GM12892 (cell line): ENCODE results near the gene ANKRD45.
"Not testable (repeated sequence)": the region's sequence is repeated elsewhere in the genome, so short reads cannot be mapped to it uniquely, and the experiment has no call there.

Experiments used
- DNase-seq: peaks from one replicate; pipeline ENCODE4 v3.0.0; 2011; ENCODE audit not compliant: insufficient read length
- FAIRE-seq: peaks from 2 replicates; lab custom pipeline; 2011; peaks lifted over from hg19 to GRCh38; lab: Jason Lieb, UNC
- POLR2A ChIP-seq: IDR thresholded peaks from 2 replicates; pipeline ENCODE4 v1.6.1; 2011; ENCODE audit warnings: low read depth, low read length, control low read depth
- POLR2AphosphoS5 ChIP-seq: IDR thresholded peaks from 2 replicates; pipeline ENCODE4 v1.6.1; 2011; ENCODE audit warnings: low read depth, low read length, control low read depth
- TAF1 ChIP-seq: IDR thresholded peaks from 2 replicates; pipeline ENCODE4 v1.6.1; 2011; ENCODE audit warnings: low read depth, mild to moderate bottlenecking, control low read depth, low read length, borderline replicate concordance

Gene ANKRD45

DNA sequence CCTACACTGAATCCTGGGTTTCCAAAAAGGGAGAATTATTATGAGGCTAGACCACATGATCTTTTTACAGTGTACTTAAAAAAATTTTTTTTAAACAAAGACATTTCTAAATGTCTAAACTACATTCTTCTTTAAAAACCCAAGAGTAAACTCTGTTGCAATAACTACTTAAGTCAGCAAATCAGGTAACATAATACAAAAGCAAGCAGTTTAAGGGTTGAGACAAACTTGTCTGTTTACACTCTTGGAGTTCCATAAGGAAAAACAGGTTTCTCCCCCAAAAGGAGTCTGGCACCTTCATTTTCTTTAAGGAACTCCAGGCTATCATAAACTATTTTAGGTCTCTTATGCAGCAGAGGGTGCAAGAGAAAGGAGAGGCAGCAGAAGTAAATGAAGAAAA, 12.5 kb upstream of the ANKRD45 start:
- no peak for FAIRE-seq

GRCh38 chr1:173680152-173680551, 10.5 kb upstream of the ANKRD45 start:
- not testable (repeated sequence) for FAIRE-seq, DNase-seq

More for the DNA sequence above, 12.5 kb upstream of the ANKRD45 start:
- DNase-seq: no peak
- no peak for TF ChIP-seq TAF1
- no peak for TF ChIP-seq POLR2A
- no peak for TF ChIP-seq POLR2AphosphoS5

DNA sequence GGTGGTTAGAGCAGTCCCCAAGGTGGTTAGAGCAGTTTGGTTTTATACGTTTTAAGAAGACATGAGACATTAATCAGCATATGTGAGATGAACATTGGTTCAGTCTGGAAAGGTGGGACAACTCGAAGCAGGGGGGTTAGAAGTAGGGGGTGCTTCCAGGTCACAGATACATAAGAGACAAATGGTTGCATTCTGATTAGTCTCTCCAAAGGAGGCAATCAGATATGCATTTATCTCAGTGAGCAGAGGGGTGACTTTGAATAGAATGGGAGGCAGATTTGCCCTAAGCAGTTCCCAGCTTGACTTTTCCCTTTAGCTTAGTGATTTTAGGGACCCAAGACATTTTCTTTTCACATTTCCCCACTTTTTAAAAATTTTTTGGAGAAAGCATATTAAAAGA, 4.8 kb upstream of the ANKRD45 start:
- not testable (repeated sequence) for FAIRE-seq, DNase-seq

DNA sequence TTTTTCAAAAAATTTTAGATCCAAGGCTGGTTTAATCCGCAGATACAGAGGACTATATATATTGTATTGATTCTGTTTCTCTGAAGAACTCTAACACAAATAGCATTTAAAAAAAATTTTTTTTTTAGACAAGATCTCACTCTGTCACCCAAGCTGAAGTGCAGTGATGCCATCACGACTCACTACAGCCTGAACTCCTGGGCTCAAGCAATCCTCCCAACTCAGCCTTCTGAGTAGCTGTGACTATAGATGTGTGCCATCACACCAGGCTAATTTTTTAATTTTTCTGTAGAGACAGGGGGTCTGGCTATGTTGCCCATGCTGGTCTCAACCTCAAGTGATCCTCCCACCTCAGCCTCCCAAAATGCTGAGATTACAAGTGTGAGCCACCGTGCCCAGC, 3.0 kb downstream of the ANKRD45 start:
- FAIRE-seq: no peak
- DNase-seq: no peak
- TF ChIP-seq POLR2A (no peak), TAF1 (no peak), POLR2AphosphoS5 (no peak)

GRCh38 chr1:173663159-173663558, 6.5 kb downstream of the ANKRD45 start:
- no peak for DNase-seq
- no peak for FAIRE-seq
- TF ChIP-seq POLR2AphosphoS5 (no peak), TAF1 (no peak), POLR2A (no peak)

GRCh38 chr1:173661763-173662162, 7.9 kb downstream of the ANKRD45 start:
- FAIRE-seq (no peak), DNase-seq (no peak)

DNA sequence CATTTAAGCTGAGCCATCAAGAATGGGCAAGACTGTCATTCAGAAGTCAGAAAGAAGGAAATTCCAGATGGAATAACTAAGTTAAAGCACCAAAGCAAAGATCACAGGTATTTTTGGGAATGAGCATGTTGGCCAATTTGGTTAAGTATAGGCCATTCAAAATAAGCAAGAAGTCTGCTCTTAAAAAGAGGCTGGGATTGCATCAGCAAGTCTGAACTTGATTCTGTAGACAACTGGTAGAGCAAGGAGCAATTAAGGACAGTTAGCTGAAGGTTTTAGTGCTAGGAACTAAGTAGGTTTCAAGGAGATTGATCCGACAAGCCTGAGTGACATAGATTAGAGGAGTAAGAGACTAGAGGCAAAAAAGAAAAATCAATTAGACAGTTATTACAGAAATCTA, 8.4 kb downstream of the ANKRD45 start:
- FAIRE-seq: no peak
- TF ChIP-seq POLR2A: no peak
- no peak for TF ChIP-seq POLR2AphosphoS5
- no peak for TF ChIP-seq TAF1
- DNase-seq: no peak

More at GRCh38 chr1:173661763-173662162, 7.9 kb downstream of the ANKRD45 start:
- TF ChIP-seq POLR2A (no peak), POLR2AphosphoS5 (no peak), TAF1 (no peak)

GRCh38 chr1:173660306-173660705, 9.3 kb downstream of the ANKRD45 start:
- DNase-seq (no peak), FAIRE-seq (no peak)
- TF ChIP-seq POLR2A (no peak), TAF1 (no peak), POLR2AphosphoS5 (no peak)

DNA sequence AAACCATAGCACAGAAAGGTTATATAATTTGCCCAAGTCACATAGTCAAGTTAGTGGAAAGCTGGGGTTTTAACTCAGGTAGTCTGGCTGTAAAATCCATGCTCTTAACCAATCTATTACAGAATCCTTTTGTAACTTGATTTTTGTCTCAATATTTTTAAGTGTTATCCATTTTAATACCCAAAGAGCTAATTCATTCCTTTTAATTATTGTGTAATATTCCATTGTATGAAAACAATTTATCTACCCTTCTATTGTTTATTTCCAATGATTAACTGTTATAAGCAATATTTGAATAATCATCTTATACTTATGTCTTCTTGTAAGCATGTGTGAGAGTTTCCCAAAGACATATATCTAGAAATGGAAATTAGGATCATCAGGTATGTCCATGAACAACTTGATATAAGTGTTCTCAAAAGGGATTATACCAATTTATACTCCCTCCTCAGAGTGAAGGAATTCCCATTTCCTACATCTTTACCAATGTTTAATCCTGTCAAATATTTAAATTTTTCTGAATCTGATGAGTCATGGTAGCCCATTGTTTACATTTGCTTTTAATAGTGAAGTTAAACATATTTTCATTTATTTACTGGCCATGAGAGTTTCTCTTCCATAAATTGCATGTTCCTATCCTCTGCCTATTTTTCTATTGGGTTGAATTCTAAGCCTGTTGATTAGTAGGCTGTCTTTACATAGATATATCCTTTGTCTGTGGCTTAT, 20.6 kb downstream of the ANKRD45 start:
- DNase-seq (no peak), FAIRE-seq (no peak)
- no peak for TF ChIP-seq POLR2A
- TF ChIP-seq POLR2AphosphoS5: no peak
- TF ChIP-seq TAF1: no peak

DNA sequence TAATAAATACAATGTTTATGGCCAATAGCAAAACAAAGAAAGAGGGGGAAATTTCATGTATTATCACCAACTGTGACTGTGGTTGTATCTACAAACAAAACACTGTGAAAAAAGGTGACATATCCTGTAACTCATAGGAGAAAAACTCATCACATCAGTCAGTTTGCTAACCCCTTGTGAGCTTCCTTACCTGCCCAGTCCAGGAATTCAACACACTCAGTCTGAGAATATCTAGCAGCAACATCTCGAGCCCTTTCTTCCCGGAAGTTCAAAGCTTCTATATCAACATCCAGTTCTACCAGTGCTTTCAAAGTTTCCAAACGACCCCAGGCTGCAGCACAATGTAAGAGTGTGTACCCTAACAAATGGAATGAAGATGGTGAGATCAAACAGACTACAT, 23.0 kb downstream of the ANKRD45 start:
- TF ChIP-seq POLR2A: no peak
- no peak for TF ChIP-seq TAF1
- TF ChIP-seq POLR2AphosphoS5: no peak
- FAIRE-seq (no peak), DNase-seq (no peak)

DNA sequence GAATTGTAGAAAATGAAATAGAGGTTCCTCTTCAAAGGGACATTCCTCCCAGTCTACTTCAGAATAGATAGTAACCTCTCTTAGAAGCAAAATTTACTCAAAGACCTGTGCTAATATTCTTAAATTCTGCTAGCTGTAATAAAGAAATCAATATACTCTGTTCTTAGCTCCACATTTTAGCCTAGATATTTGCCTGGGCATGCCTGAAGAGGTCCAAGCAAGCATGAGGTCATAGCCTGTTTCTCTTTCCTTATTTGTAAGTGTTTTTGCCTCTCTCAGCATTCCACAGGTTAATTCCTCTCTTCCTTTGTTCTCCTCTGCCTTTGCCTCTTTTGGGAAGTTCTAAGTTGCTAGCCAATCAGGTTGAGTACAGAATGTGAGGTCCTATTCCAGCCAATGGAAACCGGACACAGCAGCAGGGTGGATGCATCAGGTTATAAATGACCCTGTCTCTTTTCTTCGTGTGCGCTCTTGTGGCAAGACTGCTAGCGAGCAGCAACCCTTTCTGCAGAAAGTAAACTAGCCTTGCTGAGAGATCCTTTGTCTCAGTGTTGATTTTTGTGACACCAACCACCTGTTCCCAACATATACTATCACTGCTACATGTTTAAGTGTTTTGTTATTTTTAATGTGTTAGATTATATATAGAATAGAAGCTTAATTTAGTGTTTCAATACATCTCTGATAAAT, 27.1 kb downstream of the ANKRD45 start:
- DNase-seq, FAIRE-seq: not testable (repeated sequence)

GRCh38 chr1:173639102-173639501, 30.5 kb downstream of the ANKRD45 start:
- TF ChIP-seq TAF1: no peak
- TF ChIP-seq POLR2AphosphoS5: no peak
- no peak for TF ChIP-seq POLR2A
- FAIRE-seq (no peak), DNase-seq (no peak)
